H9 (cell line): ENCODE data around the gene CNIH2. TPM values are rescaled to one million over a fixed set of nuclear protein-coding genes. Genes with fewer than 3 reads are reported as not detected.

Experiments
- DNase-seq: peaks from one replicate; pipeline ENCODE4 v3.0.0-alpha.2; 2017
- H2AFZ ChIP-seq: one replicate; pipeline ENCODE4 v1.6.1; 2013; ENCODE audit warnings: mild to moderate bottlenecking, low read length, control low read depth, moderate library complexity
- H2AK5ac ChIP-seq: 2 replicates; pipeline ENCODE4 v1.6.1; 2013; ENCODE audit warnings: low read length, control low read depth, mixed read lengths; ENCODE audit not compliant: insufficient read length
- H2BK120ac ChIP-seq: one replicate; pipeline ENCODE4 v1.6.1; 2013; ENCODE audit warnings: low read depth, mild to moderate bottlenecking, low read length, control low read depth, inconsistent platforms; ENCODE audit not compliant: poor library complexity, severe bottlenecking
- H2BK12ac ChIP-seq: 2 replicates; pipeline ENCODE4 v1.6.1; 2013; ENCODE audit warnings: low read length, control low read depth, mixed read lengths, low read depth; ENCODE audit not compliant: insufficient read length
- H2BK15ac ChIP-seq: 2 replicates; pipeline ENCODE4 v1.6.1; 2013; ENCODE audit warnings: low read depth, low read length, control low read depth
- H2BK20ac ChIP-seq: one replicate; pipeline ENCODE4 v1.6.1; 2013; ENCODE audit warnings: low read depth, mild to moderate bottlenecking, low read length, control low read depth, inconsistent platforms; ENCODE audit not compliant: poor library complexity, severe bottlenecking
- H2BK5ac ChIP-seq: 2 replicates; pipeline ENCODE4 v1.6.1; 2013; ENCODE audit warnings: low read length, control low read depth, mixed read lengths; ENCODE audit not compliant: insufficient read length
- H3K14ac ChIP-seq: 2 replicates; pipeline ENCODE4 v1.6.1; 2013; ENCODE audit warnings: low read length, control low read depth; ENCODE audit not compliant: insufficient read depth
- H3K18ac ChIP-seq: 2 replicates; pipeline ENCODE4 v1.6.1; 2013; ENCODE audit warnings: low read depth, mild to moderate bottlenecking, mixed read lengths, low read length, control low read depth; ENCODE audit not compliant: insufficient read length
- H3K23ac ChIP-seq: 2 replicates; pipeline ENCODE4 v1.6.1; 2013; ENCODE audit warnings: low read length, control low read depth, mixed read lengths, low read depth; ENCODE audit not compliant: insufficient read length
- H3K23me2 ChIP-seq: 2 replicates; pipeline ENCODE4 v1.6.1; 2013; ENCODE audit warnings: low read depth, mild to moderate bottlenecking, mixed read lengths, low read length, control low read depth; ENCODE audit not compliant: insufficient read length, poor library complexity, severe bottlenecking
- H3K27ac ChIP-seq: 2 replicates; pipeline ENCODE4 v1.5.1; 2013; ENCODE audit warnings: low read length, control low read depth, mixed read lengths, low read depth; ENCODE audit not compliant: insufficient read length
- H3K27me3 ChIP-seq: 2 replicates; pipeline ENCODE4 v1.6.1; 2013; ENCODE audit warnings: low read length, control low read depth, inconsistent platforms; ENCODE audit not compliant: insufficient read depth
- H3K4ac ChIP-seq: 2 replicates; pipeline ENCODE4 v1.6.1; 2013; ENCODE audit warnings: low read depth, mild to moderate bottlenecking, control low read depth, inconsistent platforms, low read length, moderate library complexity
- H3K4me1 ChIP-seq: 2 replicates; pipeline ENCODE4 v1.6.1; 2013; ENCODE audit warnings: low read length, control low read depth, inconsistent platforms; ENCODE audit not compliant: insufficient read depth
- H3K4me2 ChIP-seq: 2 replicates; pipeline ENCODE4 v1.6.1; 2013; ENCODE audit warnings: low read length, control low read depth, mixed read lengths; ENCODE audit not compliant: insufficient read length, insufficient read depth
- H3K56ac ChIP-seq: 2 replicates; pipeline ENCODE4 v1.6.1; 2013; ENCODE audit warnings: low read depth, mild to moderate bottlenecking, mixed read lengths, low read length, control low read depth; ENCODE audit not compliant: insufficient read length
- H3K79me1 ChIP-seq: 2 replicates; pipeline ENCODE4 v1.6.1; 2013; ENCODE audit warnings: low read depth, mild to moderate bottlenecking, moderate library complexity, low read length, control low read depth, inconsistent platforms; ENCODE audit not compliant: insufficient read depth, poor library complexity, severe bottlenecking
- H3K79me2 ChIP-seq: 2 replicates; pipeline ENCODE4 v1.6.1; 2013; ENCODE audit warnings: low read length, control low read depth, inconsistent platforms; ENCODE audit not compliant: insufficient read depth
- H3K9ac ChIP-seq: 2 replicates; pipeline ENCODE4 v1.6.1; 2013; ENCODE audit warnings: low read length, control low read depth, mixed read lengths; ENCODE audit not compliant: insufficient read length; ENCODE audit errors: extremely low read depth
- H3K9me3 ChIP-seq: one replicate; pipeline ENCODE4 v1.6.1; 2013; ENCODE audit warnings: low read depth, low read length, inconsistent platforms; ENCODE audit not compliant: control insufficient read depth
- H3T11ph ChIP-seq: one replicate; pipeline ENCODE4 v1.6.1; 2013; ENCODE audit warnings: mild to moderate bottlenecking, low read length, control low read depth, inconsistent platforms
- H4K20me1 ChIP-seq: one replicate; pipeline ENCODE4 v1.6.1; 2013; ENCODE audit not compliant: control insufficient read depth, insufficient read length, insufficient read depth
- H4K5ac ChIP-seq: 2 replicates; pipeline ENCODE4 v1.6.1; 2013; ENCODE audit warnings: low read depth, mild to moderate bottlenecking, mixed read lengths, low read length, control low read depth; ENCODE audit not compliant: insufficient read length
- H4K8ac ChIP-seq: replicated peaks from 2 replicates; pipeline ENCODE4 v1.6.1; 2013; ENCODE audit warnings: low read length, control low read depth, mixed read lengths, low read depth; ENCODE audit not compliant: insufficient read length
- H4K91ac ChIP-seq: 2 replicates; pipeline ENCODE4 v1.6.1; 2013; ENCODE audit warnings: low read depth, mild to moderate bottlenecking, moderate library complexity, mixed read lengths, low read length, control low read depth; ENCODE audit not compliant: insufficient read length
- H3K27ac Mint-ChIP-seq, 3 experiments: 2 replicates in 2 of 3; 3 replicates in 1 of 3; pipeline ENCODE4 v1.8.0; 2020 to 2021; ENCODE audit warnings: mixed read lengths in 3 of 3, mild to moderate bottlenecking in 1 of 3, moderate library complexity in 1 of 3
- H3K27me3 Mint-ChIP-seq: 2 replicates; pipeline ENCODE4 v1.8.0; 2021; ENCODE audit warnings: low read depth, mild to moderate bottlenecking, moderate library complexity, mixed read lengths
- H3K36me3 Mint-ChIP-seq, 3 experiments: 2 replicates in 2 of 3; 3 replicates in 1 of 3; pipeline ENCODE4 v1.8.0; 2020 to 2021; ENCODE audit warnings: low read depth in 3 of 3, mixed read lengths in 3 of 3; ENCODE audit not compliant: insufficient read depth in 1 of 3
- H3K4me1 Mint-ChIP-seq, 2 experiments: 2 replicates each; pipeline ENCODE4 v1.8.0; 2020; ENCODE audit warnings: mixed read lengths in 2 of 2
- H3K4me3 Mint-ChIP-seq, 2 experiments: 2 replicates in 1 of 2; 3 replicates in 1 of 2; pipeline ENCODE4 v1.8.0; 2020 to 2021; ENCODE audit warnings: mild to moderate bottlenecking in 2 of 2, mixed read lengths in 2 of 2, moderate library complexity in 1 of 2
- H3K9me3 Mint-ChIP-seq, 2 experiments: 2 replicates in 1 of 2; 3 replicates in 1 of 2; pipeline ENCODE4 v1.8.0; 2020; ENCODE audit warnings: mild to moderate bottlenecking in 2 of 2, mixed read lengths in 2 of 2, moderate library complexity in 1 of 2
- WGBS: extraction: QIAGEN DNeasy Blood & Tissue Kit; methylation state at CpG from one replicate; pipeline ENCODE4 v1.1.7; 2013; ENCODE audit warnings: missing lambda C conversion rate, low lambda C conversion rate, mixed read lengths; ENCODE audit not compliant: insufficient read length; ENCODE audit errors: extremely low coverage; 5-methylcytosine and 5-hydroxymethylcytosine counted together
- total RNA-seq: library from RNA; stranded (reverse); gene quantifications from 2 replicates; pipeline ENCODE4 v1.2.1, GENCODE V29; 2021
- TF ChIP-seq, protein P1 (sequence below): fragments of 200-600 bp; sonication (generic); conservative IDR thresholded peaks from 3 replicates; pipeline ENCODE4 v1.8.0; 2021; ENCODE audit warnings: antibody characterized with exemption, mild to moderate bottlenecking

Gene CNIH2
- total RNA-seq, 1 experiment from 2014 or later: 12.0 TPM

- no peak overlapping the region; a peak in 1 of 7 replicates for H3K27ac Mint-ChIP-seq
- Histone ChIP-seq H3K9ac (no peak overlapping the region), H2BK15ac (no peak overlapping the region), H2AFZ (no peak overlapping the region), H3K14ac (no peak overlapping the region), H3K23ac (no peak overlapping the region), H4K91ac (no peak overlapping the region), H3K79me2 (peaks cover 1% of the 10 kb centered on the region; the same call in 1 of the 2 replicates), H4K20me1 (no peaks in the 10 kb centered on the region), H3K4me2 (no peak overlapping the region), H3K23me2 (peaks cover 8% of the 10 kb centered on the region), H3T11ph (no peak overlapping the region), H2AK5ac (no peak overlapping the region), H3K27ac (no peak overlapping the region), H3K27me3 (peaks cover 8% of the 10 kb centered on the region; the same call in 1 of the 2 replicates), H3K4ac (no peak overlapping the region), H3K4me1 (peaks cover 6% of the 10 kb centered on the region), H3K79me1 (no peaks in the 10 kb centered on the region), H2BK12ac (no peak overlapping the region), H2BK5ac (no peak overlapping the region), H3K9me3 (no peaks in the 10 kb centered on the region), H4K5ac (no peak overlapping the region), H3K56ac (no peak overlapping the region), H2BK120ac (no peak overlapping the region), H3K18ac (no peak overlapping the region), H4K8ac (no peak overlapping the region), H2BK20ac (no peak overlapping the region)
- peaks cover 22% of the 10 kb centered on the region for H3K27me3 Mint-ChIP-seq
- H3K9me3 Mint-ChIP-seq: no peaks in the 10 kb centered on the region; a peak in 1 of 5 replicates
- peaks cover 20 to 29% of the 10 kb centered on the region in 2 experiments for H3K4me1 Mint-ChIP-seq
- no CpG with 5 or more reads among the region's 5 CpGs for WGBS
- H3K36me3 Mint-ChIP-seq: peaks cover 0 to 9% (median 6%) of the 10 kb centered on the region in 3 experiments; a peak in 5 of 7 replicates
- DNase-seq: no peak
- TF ChIP-seq, protein P1, sequence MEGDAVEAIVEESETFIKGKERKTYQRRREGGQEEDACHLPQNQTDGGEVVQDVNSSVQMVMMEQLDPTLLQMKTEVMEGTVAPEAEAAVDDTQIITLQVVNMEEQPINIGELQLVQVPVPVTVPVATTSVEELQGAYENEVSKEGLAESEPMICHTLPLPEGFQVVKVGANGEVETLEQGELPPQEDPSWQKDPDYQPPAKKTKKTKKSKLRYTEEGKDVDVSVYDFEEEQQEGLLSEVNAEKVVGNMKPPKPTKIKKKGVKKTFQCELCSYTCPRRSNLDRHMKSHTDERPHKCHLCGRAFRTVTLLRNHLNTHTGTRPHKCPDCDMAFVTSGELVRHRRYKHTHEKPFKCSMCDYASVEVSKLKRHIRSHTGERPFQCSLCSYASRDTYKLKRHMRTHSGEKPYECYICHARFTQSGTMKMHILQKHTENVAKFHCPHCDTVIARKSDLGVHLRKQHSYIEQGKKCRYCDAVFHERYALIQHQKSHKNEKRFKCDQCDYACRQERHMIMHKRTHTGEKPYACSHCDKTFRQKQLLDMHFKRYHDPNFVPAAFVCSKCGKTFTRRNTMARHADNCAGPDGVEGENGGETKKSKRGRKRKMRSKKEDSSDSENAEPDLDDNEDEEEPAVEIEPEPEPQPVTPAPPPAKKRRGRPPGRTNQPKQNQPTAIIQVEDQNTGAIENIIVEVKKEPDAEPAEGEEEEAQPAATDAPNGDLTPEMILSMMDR: no peak
- peak overlapping the region; percentile 17 to 19; a peak in 2 of 5 replicates for H3K4me3 Mint-ChIP-seq
These were observed 8.7 kb downstream of the CNIH2 start for GRCh38 chr11:66286699-66287098.
